K562 (cell line): ENCODE results near the gene LAX1. TPM values are rescaled to one million over a fixed set of nuclear protein-coding genes. Genes with fewer than 3 reads are reported as not detected.
A peak's percentile ranks its signal among the peaks of the same experiment; 100 is the strongest.

Experiments
- ATAC-seq: fragments of 200-7000 bp; cut with Tn5 transposase; 3 replicates; pipeline ENCODE4 v1.9.1; 2020; ENCODE audit warnings: moderate library complexity
- BruUV-seq: library from RNA; stranded (reverse); fragments of 400-500 nt; replicated peaks from 2 replicates; lab custom pipeline; 2021; lab: Mats Ljungman, UMichigan
- CTCF ChIA-PET: fragments of 300-600 bp; formaldehyde crosslinking; extraction: SDS; loops from one replicate; lab custom pipeline; 2021; ENCODE audit warnings: low intra/inter-chr PET ratio; lab: Yijun Ruan, JAX
- POLR2A ChIA-PET: fragments of 300-600, 350-650 bp; sonication (Branson Sonifier 250); formaldehyde crosslinking; extraction: SDS; loops from one replicate; lab custom pipeline; 2021; ENCODE audit warnings: antibody characterized with exemption, inconsistent platforms; lab: Yijun Ruan, JAX
- DNase-seq, 4 experiments: peaks; one replicate each; pipeline versions ENCODE4 v3.0.0 to v3.0.0-alpha.2; 2011 to 2018; ENCODE audit warnings: low spot score in 3 of 4, mixed read lengths in 3 of 4; ENCODE audit errors: extremely low read depth in 1 of 4
- FAIRE-seq: peaks from 2 replicates; lab custom pipeline; 2011; peaks lifted over from hg19 to GRCh38; lab: Jason Lieb, UNC
- H2AFZ ChIP-seq: 2 replicates; pipeline ENCODE4 v1.6.0; 2011; ENCODE audit warnings: low read depth, low read length, control low read depth, inconsistent platforms
- H3K27ac ChIP-seq: fragments of 200-600 bp; 3 replicates; pipeline ENCODE4 v1.8.0; 2011; ENCODE audit warnings: low read depth, mild to moderate bottlenecking, control low read depth, inconsistent platforms, low read length, moderate library complexity, mixed read lengths; ENCODE audit errors: extremely low read depth
- H3K27me3 ChIP-seq, 2 experiments: fragments of 300-600 bp in 1 of 2; 2 replicates in 1 of 2; 3 replicates in 1 of 2; pipeline versions ENCODE4 v1.6.0 to v1.8.0; 2011; ENCODE audit warnings: inconsistent platforms in 2 of 2, low read length in 2 of 2, mild to moderate bottlenecking in 1 of 2, mixed read lengths in 1 of 2, moderate library complexity in 1 of 2; ENCODE audit not compliant: control insufficient read depth in 2 of 2, insufficient read depth in 2 of 2
- H3K36me3 ChIP-seq: fragments of 300-600 bp; 3 replicates; pipeline ENCODE4 v1.8.0; 2011; ENCODE audit warnings: mild to moderate bottlenecking, low read length, inconsistent platforms; ENCODE audit not compliant: control insufficient read depth, insufficient read depth
- H3K4me1 ChIP-seq, 2 experiments: fragments of 200-600 bp in 1 of 2; replicated peaks in 1 of 2; 2 replicates in 1 of 2; 3 replicates in 1 of 2; pipeline versions ENCODE4 v1.5.1 to v1.8.0; 2011; ENCODE audit warnings: inconsistent platforms in 2 of 2, low read length in 2 of 2, mild to moderate bottlenecking in 1 of 2, mixed read lengths in 1 of 2, moderate library complexity in 1 of 2; ENCODE audit not compliant: control insufficient read depth in 2 of 2, insufficient read depth in 2 of 2
- H3K4me2 ChIP-seq: 2 replicates; pipeline ENCODE4 v1.6.1; 2011; ENCODE audit warnings: low read length, control low read depth, inconsistent platforms, mixed read lengths; ENCODE audit not compliant: insufficient read depth
- H3K4me3 ChIP-seq: fragments of 200-600 bp; sonication (generic), shearing (Covaris generic); 2 replicates; pipeline ENCODE4 v1.5.1; 2016; ENCODE audit warnings: control low read depth, inconsistent platforms
- H3K79me2 ChIP-seq: fragments of 200-600 bp; 3 replicates; pipeline ENCODE4 v1.8.0; 2011; ENCODE audit warnings: low read length, inconsistent platforms; ENCODE audit not compliant: control insufficient read depth, insufficient read depth
- H3K9ac ChIP-seq, 2 experiments: 2 replicates each; pipeline versions ENCODE4 v1.6.0 to v1.6.1; 2011; ENCODE audit warnings: low read depth in 2 of 2, low read length in 2 of 2, control low read depth in 1 of 2, inconsistent platforms in 1 of 2, mild to moderate bottlenecking in 1 of 2, mixed read lengths in 1 of 2; ENCODE audit not compliant: insufficient read depth in 1 of 2
- H3K9me1 ChIP-seq: one replicate; pipeline ENCODE4 v1.6.0; 2011; ENCODE audit warnings: inconsistent platforms, mild to moderate bottlenecking, low read length, moderate library complexity; ENCODE audit not compliant: control insufficient read depth, insufficient read depth
- H3K9me3 ChIP-seq: replicated peaks from 2 replicates; pipeline ENCODE4 v1.5.1; 2011; ENCODE audit warnings: low read depth, low read length, inconsistent platforms; ENCODE audit not compliant: control insufficient read depth, insufficient read depth
- H4K20me1 ChIP-seq: replicated peaks from 2 replicates; pipeline ENCODE4 v1.6.1; 2011; ENCODE audit warnings: low read length, inconsistent platforms, mixed read lengths; ENCODE audit not compliant: control insufficient read depth, insufficient read depth
- FOXK1 ChIP-seq: sonication (generic); formaldehyde crosslinking; IDR thresholded peaks from 2 replicates; pipeline ENCODE4 v1.8.0; 2022; ENCODE audit warnings: missing genetic modification reagents, mild to moderate bottlenecking, borderline replicate concordance
- ZNF766 ChIP-seq: fragments of 200-800 bp; sonication (Bioruptor generic); conservative IDR thresholded peaks from 2 replicates; pipeline ENCODE4 v1.6.1; 2016; ENCODE audit warnings: missing genetic modification characterization, missing compliant biosample characterization
- WGBS: fragments of 100-300 bp; shearing (Covaris generic); methylation state at CpG from one replicate; pipeline ENCODE4 v1.1.6; 2016; ENCODE audit warnings: low coverage, mixed read lengths; ENCODE audit not compliant: insufficient coverage; ENCODE audit errors: missing lambda C conversion rate; 5-methylcytosine and 5-hydroxymethylcytosine counted together
- in situ Hi-C: fragments of 300-500 bp; cut with MboI; formaldehyde crosslinking; loops from 4 replicates; pipeline ENCODE4 v1.15.0; 2018; ENCODE audit warnings: inconsistent platforms, mixed read lengths
- intact Hi-C: fragments of 100-400 bp; cut with micrococcal nuclease; formaldehyde crosslinking; loops from 2 replicates; pipeline ENCODE4 v1.14.2; 2022
- polyA plus RNA-seq, 8 experiments: library from polyadenylated mRNA; depleted of rRNA in 4 of 8; stranded (reverse) in 5 of 8; unstranded in 3 of 8; fragments of >200 nt; fragmentation: Nextera tagmentation in 2 of 8; fragmentation: Illumina TruSeq in 1 of 8; extraction: Ambion mirVana in 2 of 8; extraction: Trizol in 1 of 8; gene quantifications; 2 replicates each; pipeline versions ENCODE4 v1.2.1 to v1.2.3, GENCODE V29; 2011 to 2014; ENCODE audit warnings: inconsistent platforms in 1 of 8, missing spikeins in 1 of 8
- total RNA-seq, 7 experiments: library from RNA; depleted of rRNA in 6 of 7; stranded (reverse); fragments of >200 nt in 6 of 7; fragmentation: Illumina TruSeq in 2 of 7; extraction: Trizol in 2 of 7; gene quantifications; 2 replicates each; pipeline versions ENCODE4 v1.2.1 to v1.2.3, GENCODE V29; 2011 to 2021; ENCODE audit warnings: low replicate concordance in 1 of 7
- TF ChIP-seq, protein P1 (sequence below), 2 experiments: fragments of 450-650 bp; conservative IDR thresholded peaks; 2 replicates each; pipeline ENCODE4 v1.6.1; 2017; ENCODE audit warnings: mild to moderate bottlenecking in 2 of 2, moderate library complexity in 2 of 2
- TF ChIP-seq, protein P2 (sequence below), 3 experiments: IDR thresholded peaks in 2 of 3; conservative IDR thresholded peaks in 1 of 3; 2 replicates each; pipeline ENCODE4 v1.5.1; 2011 to 2012; ENCODE audit warnings: low read length in 3 of 3, mild to moderate bottlenecking in 3 of 3, control low read depth in 2 of 3, improper control_type of control experiment in 1 of 3, inconsistent platforms in 1 of 3, low read depth in 1 of 3, mixed read lengths in 1 of 3, moderate library complexity in 1 of 3; ENCODE audit not compliant: insufficient read depth in 2 of 3
- TF ChIP-seq, protein P3 (sequence below): fragments of 200-800 bp; sonication (Bioruptor generic); IDR thresholded peaks from 2 replicates; pipeline ENCODE4 v1.6.1; 2017; ENCODE audit warnings: missing genetic modification characterization, missing compliant biosample characterization

Gene LAX1
- total and polyA plus RNA-seq, 9 of the 15 experiments (the other 6 are each of a cell fraction or from before 2014, with no cell fraction given) = not detected

DNA sequence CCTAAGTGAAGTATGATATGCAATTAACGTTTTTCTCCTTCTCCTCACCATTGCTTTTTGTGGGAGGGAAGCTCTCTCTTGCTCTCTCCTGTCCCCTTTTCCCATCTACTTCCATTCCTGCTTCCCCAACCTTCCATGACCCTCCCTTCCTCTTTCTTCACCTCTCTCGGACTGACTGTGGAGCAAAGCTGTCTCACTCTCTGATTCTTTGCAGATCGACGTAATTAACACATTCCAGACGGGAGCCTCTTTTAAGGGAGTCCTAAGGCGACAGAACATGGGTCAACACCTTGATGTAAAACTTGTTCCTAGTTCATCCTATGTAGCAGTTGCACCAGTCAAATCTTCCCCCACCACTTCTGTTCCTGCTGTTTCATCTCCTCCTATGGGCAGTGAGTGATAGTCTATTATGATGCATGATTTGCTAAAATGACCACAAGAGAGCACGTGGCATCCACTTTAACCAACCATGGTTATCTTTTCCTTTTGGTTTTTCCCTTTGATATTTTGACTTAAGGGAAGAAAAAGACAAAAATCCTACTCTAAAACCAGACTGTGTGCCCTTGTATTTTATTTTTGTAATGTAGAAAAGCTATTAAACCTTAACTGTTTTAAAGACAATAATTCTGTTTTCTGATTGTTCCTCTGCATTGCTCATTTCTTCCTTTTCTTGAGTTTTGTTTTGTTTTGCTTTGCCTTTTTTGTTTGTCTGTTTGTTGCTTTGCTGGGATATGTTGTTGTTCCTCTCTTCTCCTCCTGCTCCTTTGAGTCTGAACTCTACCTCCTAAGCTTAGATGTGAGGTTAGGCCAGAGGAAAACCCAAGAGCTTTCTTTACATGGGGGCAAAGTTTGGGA lies 31.7 kb upstream of the LAX1 start:
- H2AFZ ChIP-seq = peak overlapping the region; percentile 66; the same call in 1 of the 2 replicates
- 0 out of 3 replicates have a peak overlapping the region, but pooled peaks have one; percentile 11 for H3K27ac ChIP-seq
- CTCF ChIA-PET = no interaction called here
- peak; percentile 82 for ATAC-seq
- no peaks in the 10 kb centered on the region for H3K27me3 ChIP-seq
- BruUV-seq = no TSS peak
- no peak overlapping the region for H3K4me3 ChIP-seq
- H3K4me1 ChIP-seq = peaks cover 0 to 7% of the 10 kb centered on the region in 2 experiments; a peak in 3 of 5 replicates
- in situ Hi-C loops = no loop called here
- POLR2A ChIA-PET = interaction anchor here (0.5 to 1.2 kb wide), 6 partner anchors 9 to 561 kb away, joined by 3 to 4 read pairs (median 3); no protein-coding TSS in a partner anchor
- 59% methylated on average over 7 of the region's 7 CpGs for WGBS
- no peak overlapping the region for H3K9ac ChIP-seq
- no peaks in the 10 kb centered on the region for H3K9me1 ChIP-seq
- H3K79me2 ChIP-seq = no peaks in the 10 kb centered on the region
- H3K9me3 ChIP-seq = no peaks in the 10 kb centered on the region
- peak in 2 of 4 experiments; percentile 44 to 48 for DNase-seq
- intact Hi-C loops = no loop called here
- H3K4me2 ChIP-seq = peak overlapping the region; percentile 24; the same call in 1 of the 2 replicates
- peak; percentile 71 for FAIRE-seq
- no peaks in the 10 kb centered on the region for H4K20me1 ChIP-seq
- peaks cover 2% of the 10 kb centered on the region; the same call in 1 of the 3 replicates for H3K36me3 ChIP-seq
- TF ChIP-seq FOXK1 (no peak), ZNF766 (CRISPR knock-in tag) (0 out of 2 replicates have a peak, but pooled peaks have one; percentile 53)
- TF ChIP-seq, protein P1, sequence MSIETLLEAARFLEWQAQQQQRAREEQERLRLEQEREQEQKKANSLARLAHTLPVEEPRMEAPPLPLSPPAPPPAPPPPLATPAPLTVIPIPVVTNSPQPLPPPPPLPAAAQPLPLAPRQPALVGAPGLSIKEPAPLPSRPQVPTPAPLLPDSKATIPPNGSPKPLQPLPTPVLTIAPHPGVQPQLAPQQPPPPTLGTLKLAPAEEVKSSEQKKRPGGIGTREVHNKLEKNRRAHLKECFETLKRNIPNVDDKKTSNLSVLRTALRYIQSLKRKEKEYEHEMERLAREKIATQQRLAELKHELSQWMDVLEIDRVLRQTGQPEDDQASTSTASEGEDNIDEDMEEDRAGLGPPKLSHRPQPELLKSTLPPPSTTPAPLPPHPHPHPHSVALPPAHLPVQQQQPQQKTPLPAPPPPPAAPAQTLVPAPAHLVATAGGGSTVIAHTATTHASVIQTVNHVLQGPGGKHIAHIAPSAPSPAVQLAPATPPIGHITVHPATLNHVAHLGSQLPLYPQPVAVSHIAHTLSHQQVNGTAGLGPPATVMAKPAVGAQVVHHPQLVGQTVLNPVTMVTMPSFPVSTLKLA (conservative IDR thresholded peaks at IDR 0.05) = peak; percentile 48 to 64; a peak in 3 of 4 replicates
- TF ChIP-seq, protein P2, sequence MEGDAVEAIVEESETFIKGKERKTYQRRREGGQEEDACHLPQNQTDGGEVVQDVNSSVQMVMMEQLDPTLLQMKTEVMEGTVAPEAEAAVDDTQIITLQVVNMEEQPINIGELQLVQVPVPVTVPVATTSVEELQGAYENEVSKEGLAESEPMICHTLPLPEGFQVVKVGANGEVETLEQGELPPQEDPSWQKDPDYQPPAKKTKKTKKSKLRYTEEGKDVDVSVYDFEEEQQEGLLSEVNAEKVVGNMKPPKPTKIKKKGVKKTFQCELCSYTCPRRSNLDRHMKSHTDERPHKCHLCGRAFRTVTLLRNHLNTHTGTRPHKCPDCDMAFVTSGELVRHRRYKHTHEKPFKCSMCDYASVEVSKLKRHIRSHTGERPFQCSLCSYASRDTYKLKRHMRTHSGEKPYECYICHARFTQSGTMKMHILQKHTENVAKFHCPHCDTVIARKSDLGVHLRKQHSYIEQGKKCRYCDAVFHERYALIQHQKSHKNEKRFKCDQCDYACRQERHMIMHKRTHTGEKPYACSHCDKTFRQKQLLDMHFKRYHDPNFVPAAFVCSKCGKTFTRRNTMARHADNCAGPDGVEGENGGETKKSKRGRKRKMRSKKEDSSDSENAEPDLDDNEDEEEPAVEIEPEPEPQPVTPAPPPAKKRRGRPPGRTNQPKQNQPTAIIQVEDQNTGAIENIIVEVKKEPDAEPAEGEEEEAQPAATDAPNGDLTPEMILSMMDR (IDR thresholded peaks at IDR 0.05 in 2 of 3, conservative IDR thresholded peaks at IDR 0.05 in 1 of 3; ENCODE audit: insufficient read depth in 2 of 3, low read depth in 1 of 3, low read length in 3 of 3) = peak in 2 of 3 experiments; percentile 3 to 28; a peak in 2 of 6 replicates
- TF ChIP-seq, protein P3, sequence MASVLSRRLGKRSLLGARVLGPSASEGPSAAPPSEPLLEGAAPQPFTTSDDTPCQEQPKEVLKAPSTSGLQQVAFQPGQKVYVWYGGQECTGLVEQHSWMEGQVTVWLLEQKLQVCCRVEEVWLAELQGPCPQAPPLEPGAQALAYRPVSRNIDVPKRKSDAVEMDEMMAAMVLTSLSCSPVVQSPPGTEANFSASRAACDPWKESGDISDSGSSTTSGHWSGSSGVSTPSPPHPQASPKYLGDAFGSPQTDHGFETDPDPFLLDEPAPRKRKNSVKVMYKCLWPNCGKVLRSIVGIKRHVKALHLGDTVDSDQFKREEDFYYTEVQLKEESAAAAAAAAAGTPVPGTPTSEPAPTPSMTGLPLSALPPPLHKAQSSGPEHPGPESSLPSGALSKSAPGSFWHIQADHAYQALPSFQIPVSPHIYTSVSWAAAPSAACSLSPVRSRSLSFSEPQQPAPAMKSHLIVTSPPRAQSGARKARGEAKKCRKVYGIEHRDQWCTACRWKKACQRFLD (CRISPR knock-in tag) = peak; percentile 37; the same call in 1 of the 2 replicates
